ENCODE measurements around the gene GP9.

DNA sequence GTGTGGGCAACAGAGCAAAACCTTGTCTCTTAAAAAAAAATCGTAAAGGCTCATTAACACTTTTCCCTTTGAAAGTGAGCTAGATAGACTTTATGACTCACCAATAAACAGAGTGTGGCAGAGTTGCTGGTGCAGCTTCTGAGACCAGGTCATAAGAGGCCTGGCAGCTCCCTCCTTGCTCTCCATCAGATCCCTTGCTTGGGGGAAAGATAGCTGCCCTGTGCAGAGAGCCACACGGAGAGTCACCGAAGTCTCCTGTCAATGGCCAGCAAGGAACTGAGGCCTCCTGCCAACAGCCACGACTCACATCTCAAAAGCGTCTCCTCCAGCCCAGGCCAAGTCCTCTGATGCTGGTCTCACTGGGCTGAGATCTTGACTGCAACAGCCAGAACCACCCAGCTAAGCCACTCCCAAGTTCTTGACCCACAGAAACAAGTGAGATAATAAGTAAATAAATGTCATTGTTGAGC is 8.7 kb upstream of the GP9 start:
- no peak for TF ChIP-seq CTCF (IDR thresholded peaks at IDR 0.05)
- TF ChIP-seq POLR2A (IDR thresholded peaks at IDR 0.05): no peak
